Uterus (tissue), 4 donors: ENCODE results near the gene ADK. TPM values are rescaled to one million over a fixed set of nuclear protein-coding genes. Genes with fewer than 3 reads are reported as not detected.

Experiments used
- DNase-seq, 2 donors: peaks; one replicate each; pipeline ENCODE4 v3.0.0-alpha.2; 2019 to 2020
- H3K27ac ChIP-seq, 2 donors: fragments of 200-600 bp; sonication (generic); 1 replicate in 1 of 2; 2 replicates in 1 of 2; pipeline ENCODE4 v1.5.1; 2016 to 2018
- H3K27me3 ChIP-seq, 2 donors: fragments of 200-600 bp; sonication (generic); one replicate each; pipeline ENCODE4 v1.5.1; 2018 to 2019; ENCODE audit warnings: control low read depth in 1 of 2
- H3K36me3 ChIP-seq, 2 donors: fragments of 200-600 bp; sonication (generic); one replicate each; pipeline ENCODE4 v1.5.1; 2019; ENCODE audit warnings: control low read depth in 1 of 2
- H3K4me1 ChIP-seq, 2 donors: fragments of 200-600 bp; sonication (generic); one replicate each; pipeline ENCODE4 v1.5.1; 2018 to 2019; ENCODE audit warnings: control low read depth in 1 of 2
- H3K4me3 ChIP-seq, 2 donors: fragments of 200-600 bp; sonication (generic); 1 replicate in 1 of 2; 2 replicates in 1 of 2; pipeline ENCODE4 v1.5.1; 2018 to 2019; ENCODE audit warnings: mild to moderate bottlenecking in 1 of 2
- H3K9me3 ChIP-seq, 2 donors: fragments of 200-600 bp; sonication (generic); one replicate each; pipeline ENCODE4 v1.5.1; 2019; ENCODE audit warnings: control low read depth in 1 of 2
- CTCF ChIP-seq, 4 experiments: fragments of 200-600 bp in 2 of 4; fragments of 450-650 bp in 2 of 4; sonication (generic) in 2 of 4; IDR thresholded peaks; one replicate each; pipeline ENCODE4 v1.5.1; 2016 to 2019; ENCODE audit warnings: antibody characterized with exemption in 4 of 4, mild to moderate bottlenecking in 2 of 4, moderate library complexity in 1 of 4
- POLR2A ChIP-seq, 2 donors: fragments of 450-650 bp; IDR thresholded peaks; one replicate each; pipeline ENCODE4 v1.6.1; 2016; ENCODE audit warnings: antibody characterized with exemption in 2 of 2, mild to moderate bottlenecking in 1 of 2, moderate library complexity in 1 of 2
- intact Hi-C: fragments of 100-400 bp; cut with DNase I; formaldehyde crosslinking; loops from one replicate; pipeline ENCODE4 v1.15.1; 2023; ENCODE audit warnings: low total_unique reads
- total RNA-seq, 4 donors: library from RNA; depleted of rRNA in 3 of 4; stranded (reverse); fragments of >200 nt in 3 of 4; gene quantifications; one replicate each; pipeline versions ENCODE4 v1.1.0 to v1.2.4, GENCODE V29; 2014 to 2023
- donor health status: DM: yes; HTN: yes; CAD: no.

The ADK gene
- total RNA-seq, 4 donors from 2014 or later, result 12.6 to 41.1 (median 19.0) TPM

- H3K36me3 ChIP-seq, result no peaks in the 10 kb centered on the region
- no peaks in the 10 kb centered on the region for H3K9me3 ChIP-seq
- no peaks in the 10 kb centered on the region for H3K27me3 ChIP-seq
- no peaks in the 10 kb centered on the region for H3K4me1 ChIP-seq
- DNase-seq, result no peak
- TF ChIP-seq CTCF (IDR thresholded peaks at IDR 0.05), result no peak
- no peak for TF ChIP-seq POLR2A (IDR thresholded peaks at IDR 0.05)
- H3K27ac ChIP-seq, result no peak overlapping the region
- no peak overlapping the region for H3K4me3 ChIP-seq
- intact Hi-C loops, result no loop called here
Observed at GRCh38 chr10:74202356-74202755, 51.3 kb downstream of the ADK start.

DNA sequence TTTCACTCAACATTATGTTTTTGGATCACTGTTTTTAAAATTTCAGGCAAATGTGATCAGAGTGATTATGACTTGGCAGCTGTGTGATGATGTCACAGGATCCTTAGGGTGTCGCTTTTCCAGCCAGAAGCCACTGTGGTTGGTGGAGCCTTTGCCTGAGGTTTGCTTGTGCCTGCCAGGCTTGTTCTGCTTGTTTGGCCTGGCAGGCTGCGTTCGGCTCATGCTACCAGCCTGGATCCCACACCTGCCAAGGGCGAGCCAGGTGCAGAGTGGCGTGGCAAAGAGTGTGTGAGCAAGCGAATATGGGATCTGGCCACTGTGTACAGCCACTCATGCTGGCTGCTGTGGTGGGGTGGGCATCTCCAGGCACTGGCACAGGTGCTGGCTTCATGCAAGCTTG lies 55.7 kb downstream of the ADK start:
- Histone ChIP-seq H3K36me3 (no peaks in the 10 kb centered on the region), H3K9me3 (no peaks in the 10 kb centered on the region), H3K27ac (no peak overlapping the region), H3K27me3 (no peaks in the 10 kb centered on the region), H3K4me1 (no peaks in the 10 kb centered on the region), H3K4me3 (no peak overlapping the region)
- intact Hi-C loops, result no loop called here
- TF ChIP-seq POLR2A (IDR thresholded peaks at IDR 0.05) (no peak), CTCF (IDR thresholded peaks at IDR 0.05) (no peak)
- DNase-seq, result no peak

GRCh38 chr10:74207691-74208480 lies 56.9 kb downstream of the ADK start:
- Histone ChIP-seq H3K36me3 (no peaks in the 10 kb centered on the region), H3K27me3 (no peaks in the 10 kb centered on the region), H3K27ac (no peak overlapping the region), H3K9me3 (no peaks in the 10 kb centered on the region), H3K4me1 (no peaks in the 10 kb centered on the region), H3K4me3 (no peak overlapping the region)
- no peak for TF ChIP-seq CTCF (IDR thresholded peaks at IDR 0.05)
- no peak for TF ChIP-seq POLR2A (IDR thresholded peaks at IDR 0.05)
- intact Hi-C loops, result no loop called here
- DNase-seq, result no peak

GRCh38 chr10:74208997-74209396 lies 58.0 kb downstream of the ADK start:
- Histone ChIP-seq H3K4me1 (no peaks in the 10 kb centered on the region), H3K9me3 (no peaks in the 10 kb centered on the region), H3K27ac (no peak overlapping the region), H3K4me3 (no peak overlapping the region), H3K36me3 (no peaks in the 10 kb centered on the region), H3K27me3 (no peaks in the 10 kb centered on the region)
- no peak for TF ChIP-seq CTCF (IDR thresholded peaks at IDR 0.05)
- no peak for TF ChIP-seq POLR2A (IDR thresholded peaks at IDR 0.05)
- no peak for DNase-seq
- intact Hi-C loops, result no loop called here

DNA sequence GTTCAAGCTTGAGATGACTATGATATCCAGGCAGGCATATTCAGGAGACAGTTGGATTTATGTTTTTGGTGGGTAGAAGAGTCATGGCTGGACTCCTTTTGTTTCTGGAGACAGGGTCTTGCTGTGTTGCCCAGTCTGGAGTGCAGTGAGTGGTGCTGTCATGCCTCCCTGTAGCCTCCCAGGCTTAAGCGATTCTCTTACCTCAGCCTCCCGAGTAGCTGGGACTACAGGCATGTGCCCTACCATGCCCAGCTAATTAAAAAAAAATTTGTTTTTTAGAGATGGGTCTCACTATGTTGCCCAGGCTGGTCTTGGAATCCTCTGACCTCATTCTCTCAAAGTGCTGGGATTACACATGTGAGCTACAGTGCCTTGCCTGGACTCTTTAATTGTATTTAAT lies 62.0 kb downstream of the ADK start:
- H3K4me3 ChIP-seq, result no peak overlapping the region
- no peaks in the 10 kb centered on the region for H3K4me1 ChIP-seq
- intact Hi-C loops, result no loop called here
- H3K36me3 ChIP-seq, result no peaks in the 10 kb centered on the region
- no peaks in the 10 kb centered on the region for H3K9me3 ChIP-seq
- DNase-seq, result no peak
- H3K27me3 ChIP-seq, result no peaks in the 10 kb centered on the region
- H3K27ac ChIP-seq, result no peak overlapping the region
- no peak for TF ChIP-seq POLR2A (IDR thresholded peaks at IDR 0.05)
- TF ChIP-seq CTCF (IDR thresholded peaks at IDR 0.05), result no peak
